NCI-H460 (cell line): ENCODE data around the gene MEGF11. TPM values are rescaled to one million over a fixed set of nuclear protein-coding genes. Genes with fewer than 3 reads are reported as not detected.

ENCODE experiments used
- DNase-seq: peaks from one replicate; pipeline ENCODE4 v3.0.0-alpha.2; 2016; ENCODE audit warnings: low read depth; ENCODE audit errors: extremely low read depth
- total RNA-seq: library from RNA; depleted of rRNA; stranded (reverse); fragments of >200 nt; shearing (Covaris generic); gene quantifications from 2 replicates; pipeline ENCODE4 v1.2.3, GENCODE V29; 2014

Gene MEGF11
- total RNA-seq, 1 experiment from 2014 or later = 0.40 TPM

DNA sequence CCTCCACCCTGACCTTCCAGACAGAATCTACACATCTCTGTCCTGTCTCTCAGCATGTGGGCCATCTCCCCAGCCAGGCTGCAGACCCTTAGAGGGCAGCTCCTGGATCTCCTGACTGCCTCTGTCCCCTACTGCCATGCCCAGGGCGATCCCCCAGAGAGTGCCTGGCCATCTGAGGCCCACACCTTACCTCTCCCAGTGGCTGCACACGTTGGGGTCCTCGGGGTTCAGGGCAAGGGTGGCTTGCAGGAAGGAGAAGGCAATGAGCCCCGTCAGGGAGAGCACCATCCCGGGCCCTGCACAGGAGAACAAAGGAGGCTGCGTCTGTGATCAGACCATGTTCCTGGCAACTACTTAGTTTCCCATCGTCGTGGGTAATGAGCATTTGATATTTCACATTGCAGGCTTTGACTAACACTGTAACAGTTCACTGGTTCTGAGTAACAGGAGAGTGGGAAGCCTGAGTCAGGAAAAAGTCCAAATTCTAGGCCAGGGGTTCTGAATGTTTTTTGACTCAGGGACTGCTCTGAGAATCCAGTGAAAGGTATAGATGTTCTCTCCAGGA lies 125.4 kb downstream of the MEGF11 start:
- DNase-seq = no peak

- no peak for DNase-seq
These were observed 127.1 kb downstream of the MEGF11 start for GRCh38 chr15:66126456-66126855.

DNA sequence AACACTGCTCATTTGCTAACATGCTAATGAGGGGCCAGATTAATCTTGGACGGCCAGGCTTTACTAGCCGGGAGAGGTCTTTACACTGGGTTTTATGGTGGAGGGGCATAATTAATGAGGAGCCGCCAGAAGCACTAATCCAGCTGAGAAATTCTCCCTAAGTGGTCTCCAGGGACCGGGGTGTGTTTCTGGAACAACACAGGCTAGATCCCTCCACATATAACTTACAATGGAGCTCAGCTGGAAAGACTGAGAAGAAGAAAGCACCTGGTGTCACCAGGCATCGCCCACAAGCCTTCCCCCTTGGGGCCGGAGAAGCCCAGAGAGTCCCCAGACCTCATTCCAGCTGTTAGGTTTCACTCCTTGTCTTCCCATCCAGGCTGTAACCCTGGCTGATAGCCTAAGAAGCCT lies 127.5 kb downstream of the MEGF11 start:
- DNase-seq = no peak

DNA sequence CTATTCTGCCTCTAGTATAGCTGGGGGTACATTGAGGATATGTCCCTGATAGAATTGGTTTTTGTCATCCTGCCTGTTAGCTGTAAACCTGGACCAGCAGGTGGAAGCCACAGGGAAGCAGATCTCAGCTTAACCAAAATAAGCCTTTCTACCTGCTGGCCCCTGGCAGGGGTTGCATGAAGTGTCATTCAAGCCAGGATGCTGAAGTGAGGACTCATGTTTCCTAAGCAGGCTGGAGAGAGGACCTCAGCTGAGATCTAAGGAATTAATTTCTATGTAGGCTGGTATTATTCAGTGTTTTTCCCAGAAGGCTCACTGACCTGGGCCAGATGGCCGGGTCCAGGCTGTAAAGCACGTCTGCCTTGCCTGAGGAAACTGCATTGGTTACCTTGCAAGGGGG lies 128.9 kb downstream of the MEGF11 start:
- DNase-seq = no peak

GRCh38 chr15:66123799-66124198 lies 129.8 kb downstream of the MEGF11 start:
- no peak for DNase-seq

DNA sequence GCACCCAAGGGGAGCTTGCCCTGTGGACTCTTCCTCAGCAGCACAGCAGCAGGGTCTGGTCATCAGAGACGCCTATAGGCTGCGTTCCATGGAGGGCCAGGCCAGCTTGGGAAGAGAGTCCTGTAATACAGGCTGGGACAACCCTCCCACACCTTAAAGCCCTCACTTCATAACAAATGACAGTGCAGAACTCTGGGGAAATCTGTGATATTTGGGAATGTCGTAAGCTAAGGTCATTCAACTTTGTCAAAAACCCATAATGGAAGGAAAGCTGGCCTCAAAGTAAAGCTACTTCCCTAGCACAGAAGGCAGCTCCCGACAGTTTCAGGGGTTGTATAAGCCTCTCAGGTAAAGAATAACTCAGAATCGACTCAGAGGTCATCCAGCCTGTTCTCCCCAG lies 133.1 kb downstream of the MEGF11 start:
- DNase-seq = no peak

- DNase-seq = no peak
These were observed 135.7 kb downstream of the MEGF11 start for GRCh38 chr15:66117841-66118240.

GRCh38 chr15:66115568-66116206 lies 137.9 kb downstream of the MEGF11 start:
- DNase-seq = no peak

DNA sequence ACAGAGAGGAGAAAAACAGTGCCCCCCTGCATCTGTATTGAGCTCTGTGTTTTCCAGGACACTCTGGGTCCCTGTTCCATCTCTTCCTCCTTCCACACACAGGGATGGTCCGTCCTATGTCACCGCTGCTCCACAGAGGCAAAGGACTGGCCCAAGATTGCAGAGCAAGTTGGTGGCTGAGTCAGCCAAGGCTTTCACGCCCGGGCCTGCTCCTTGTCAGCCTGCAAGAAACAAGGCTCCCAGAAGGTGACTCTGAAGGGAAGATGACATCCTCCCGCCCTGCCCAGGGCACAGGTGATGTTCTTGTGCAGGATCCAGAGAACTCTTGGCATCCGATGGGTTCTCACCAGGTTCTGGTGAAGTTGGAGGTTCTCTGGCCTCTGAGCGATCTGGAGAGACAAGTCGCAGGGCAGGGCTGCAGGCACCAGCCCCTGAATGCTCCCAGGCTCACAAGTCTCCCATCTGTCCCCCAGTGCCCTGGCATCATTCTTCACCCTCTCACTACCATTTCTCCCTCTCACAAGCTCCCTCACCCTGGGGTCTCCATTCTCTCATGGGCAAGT lies 138.6 kb downstream of the MEGF11 start:
- no peak for DNase-seq

- no peak for DNase-seq
These were observed 141.2 kb downstream of the MEGF11 start for GRCh38 chr15:66112388-66112787.

- DNase-seq = no peak
These were observed 142.2 kb downstream of the MEGF11 start for GRCh38 chr15:66111363-66111762.

DNA sequence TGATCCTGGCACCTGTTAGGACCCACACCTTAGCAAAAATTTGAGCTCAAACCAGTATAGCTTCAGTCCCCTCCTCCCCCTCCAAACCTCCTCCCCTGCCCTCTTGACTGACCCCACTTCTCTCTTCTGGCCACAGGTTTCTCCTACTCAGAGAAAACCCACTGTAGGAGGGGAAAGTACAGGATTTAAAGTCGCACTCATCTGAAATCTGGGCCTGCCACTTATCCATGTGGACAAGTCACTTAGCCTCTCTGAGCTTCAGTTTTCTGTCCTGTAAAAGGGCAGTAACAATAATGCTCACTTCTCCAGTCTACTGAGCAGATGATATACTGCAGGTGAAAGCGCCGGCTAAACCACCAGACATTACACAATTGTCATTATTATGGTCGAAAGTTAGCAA lies 142.7 kb downstream of the MEGF11 start:
- DNase-seq = no peak

- DNase-seq = no peak
These were observed 143.7 kb downstream of the MEGF11 start for GRCh38 chr15:66109826-66110225.

GRCh38 chr15:66108483-66109265 lies 144.9 kb downstream of the MEGF11 start:
- DNase-seq = no peak

- no peak for DNase-seq
These were observed 146.5 kb downstream of the MEGF11 start for GRCh38 chr15:66107070-66107469.

GRCh38 chr15:66105286-66106265 lies 148.0 kb downstream of the MEGF11 start:
- no peak for DNase-seq

DNA sequence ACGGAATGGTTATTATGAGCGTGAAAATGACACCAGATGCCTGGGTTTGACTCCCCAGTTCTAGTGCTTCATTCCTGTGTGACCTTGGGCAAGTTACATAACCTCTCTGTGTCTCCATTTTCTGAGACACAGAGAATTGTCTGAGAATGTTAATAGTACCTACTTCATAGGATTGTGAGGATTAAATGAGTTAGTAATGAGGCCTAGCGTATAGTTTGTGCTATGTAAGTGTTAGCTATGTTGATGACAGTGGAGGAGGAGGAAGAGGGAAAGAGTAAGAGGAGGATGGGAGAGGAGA lies 150.3 kb downstream of the MEGF11 start:
- no peak for DNase-seq

DNA sequence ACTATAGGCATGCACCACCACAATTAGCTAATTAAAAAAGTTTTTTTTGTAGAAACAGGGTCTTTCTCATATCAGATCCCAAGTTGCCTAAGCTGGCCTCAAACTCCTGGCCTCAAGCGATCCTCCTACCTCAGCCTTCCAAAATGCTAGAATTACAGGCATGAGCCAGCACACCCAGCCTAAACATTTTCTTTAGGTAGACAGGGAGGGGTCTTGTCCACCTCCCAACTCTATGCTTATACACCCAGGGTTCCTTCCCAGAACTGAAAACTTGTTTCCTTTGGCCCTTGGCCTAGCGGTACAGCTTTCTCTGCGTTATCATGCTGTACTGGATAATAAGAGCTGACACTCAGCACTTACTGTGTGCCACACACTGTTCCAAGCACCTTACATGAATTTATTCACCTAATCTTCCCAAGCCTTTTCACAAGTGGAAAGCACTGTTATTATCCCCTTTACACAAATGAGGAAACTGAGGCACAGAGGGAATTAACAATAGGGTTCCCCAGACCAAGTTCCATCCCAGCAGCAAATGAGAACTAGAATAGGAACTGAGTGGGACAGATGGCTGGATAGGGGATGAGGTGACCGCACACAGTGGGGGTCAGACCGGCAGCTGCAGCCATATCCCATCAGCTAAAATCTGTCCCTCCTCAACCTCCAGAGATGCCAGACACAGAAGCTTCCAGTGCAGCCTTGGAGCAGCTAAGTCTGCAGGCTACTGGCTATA lies 150.8 kb downstream of the MEGF11 start:
- DNase-seq = no peak

- DNase-seq = no peak
These were observed 151.7 kb downstream of the MEGF11 start for GRCh38 chr15:66101715-66102395.
